ENCODE data around the gene ATP2B3. TPM values are rescaled to one million over a fixed set of nuclear protein-coding genes. Genes with fewer than 3 reads are reported as not detected.

The ATP2B3 gene
- total and polyA plus RNA-seq, 4 experiments from 2014 or later, result 0.09 TPM; not detected in 3

DNA sequence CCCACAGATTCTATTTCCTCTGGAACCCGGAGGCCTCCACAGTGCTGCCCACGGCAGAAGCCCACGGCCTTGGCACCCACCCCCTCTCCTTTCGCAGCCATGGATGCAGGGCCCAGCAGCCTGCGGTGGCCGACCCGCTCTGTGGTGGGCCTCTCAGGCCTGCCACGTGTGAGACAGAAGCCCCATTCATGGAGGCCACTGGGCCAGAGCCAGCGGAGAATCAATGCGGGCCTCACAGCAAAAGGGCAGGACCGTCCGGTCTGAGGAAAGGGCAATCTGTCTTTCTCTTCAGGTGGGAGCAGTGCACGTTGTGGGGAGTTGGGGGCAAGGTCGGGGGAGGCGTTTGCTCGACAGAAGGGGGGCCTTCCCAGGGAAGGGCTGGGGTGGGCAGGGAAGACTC is 38.7 kb upstream of the ATP2B3 start:
- intact Hi-C loops (cut with micrococcal nuclease), result no loop called here
- no peaks in the 10 kb centered on the region for H3K9me3 Mint-ChIP-seq
- no peak overlapping the region for H3K27ac Mint-ChIP-seq
- no peaks in the 10 kb centered on the region for H3K27me3 Mint-ChIP-seq
- no peak overlapping the region for H3K4me3 Mint-ChIP-seq
- Histone ChIP-seq H3K4me1 (ENCODE audit: insufficient read depth, low read length) (peaks cover 11% of the 10 kb centered on the region), H3K27ac (ENCODE audit: low read depth, low read length) (no peak overlapping the region), H3K9me3 (ENCODE audit: control insufficient read depth in 1 of 2, low read length in 2 of 2) (no peaks in the 10 kb centered on the region), H3K27me3 (ENCODE audit: insufficient read depth, low read length) (no peaks in the 10 kb centered on the region), H3K36me3 (ENCODE audit: insufficient read depth, low read length) (no peaks in the 10 kb centered on the region), H3K4me3 (ENCODE audit: low read length in 2 of 2) (no peak overlapping the region)
- ChIA-PET POLR2A (ENCODE audit: partially characterized antibody) (no interaction called here), CTCF (ENCODE audit: partially characterized antibody) (no interaction called here)
- H3K36me3 Mint-ChIP-seq, result no peaks in the 10 kb centered on the region
- DNase-seq, result no peak
- H3K4me1 Mint-ChIP-seq, result peaks cover 2 to 4% (median 3%) of the 10 kb centered on the region in 4 donors

DNA sequence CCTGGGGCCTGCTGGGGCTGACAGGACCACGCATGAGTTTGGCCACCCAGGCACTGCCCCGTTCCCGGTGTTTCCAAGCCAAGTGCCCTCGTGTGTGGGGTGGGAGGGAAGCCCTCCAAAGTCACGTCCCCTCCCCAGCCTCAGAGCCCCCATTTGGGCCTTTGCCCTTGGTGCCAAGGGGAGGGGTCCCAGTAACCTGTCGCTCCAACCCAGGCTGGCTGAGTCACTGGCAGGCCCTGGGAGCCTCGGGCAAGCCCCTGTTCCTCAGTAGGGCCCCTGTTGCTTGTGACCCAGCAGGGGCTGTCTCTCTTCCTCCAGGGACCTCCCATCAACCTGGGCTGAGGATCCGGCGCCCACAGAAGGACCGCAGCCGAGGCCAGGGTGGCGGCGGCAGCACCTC is 36.4 kb upstream of the ATP2B3 start:
- H3K27ac Mint-ChIP-seq, result no peak overlapping the region
- no peak for DNase-seq
- Histone ChIP-seq H3K9me3 (ENCODE audit: control insufficient read depth in 1 of 2, low read length in 2 of 2) (no peaks in the 10 kb centered on the region), H3K27ac (ENCODE audit: low read depth, low read length) (no peak overlapping the region), H3K4me1 (ENCODE audit: insufficient read depth, low read length) (no peaks in the 10 kb centered on the region), H3K4me3 (ENCODE audit: low read length in 2 of 2) (no peak overlapping the region), H3K36me3 (ENCODE audit: insufficient read depth, low read length) (no peaks in the 10 kb centered on the region), H3K27me3 (ENCODE audit: insufficient read depth, low read length) (no peaks in the 10 kb centered on the region)
- H3K4me1 Mint-ChIP-seq, result peaks cover 0 to 2% (median 0%) of the 10 kb centered on the region in 4 donors
- intact Hi-C loops (cut with micrococcal nuclease), result no loop called here
- ChIA-PET POLR2A (ENCODE audit: partially characterized antibody) (no interaction called here), CTCF (ENCODE audit: partially characterized antibody) (no interaction called here)
- no peaks in the 10 kb centered on the region for H3K27me3 Mint-ChIP-seq
- no peak overlapping the region for H3K4me3 Mint-ChIP-seq
- H3K9me3 Mint-ChIP-seq, result no peaks in the 10 kb centered on the region
- H3K36me3 Mint-ChIP-seq, result no peaks in the 10 kb centered on the region

- no peak overlapping the region for H3K4me3 ChIP-seq (ENCODE audit: low read length in 2 of 2)
- intact Hi-C loops (cut with micrococcal nuclease), result no loop called here
- no peaks in the 10 kb centered on the region for H3K4me1 ChIP-seq (ENCODE audit: insufficient read depth, low read length)
- H3K4me1 Mint-ChIP-seq, result no peaks in the 10 kb centered on the region
- no peaks in the 10 kb centered on the region for H3K36me3 ChIP-seq (ENCODE audit: insufficient read depth, low read length)
- H3K27ac ChIP-seq (ENCODE audit: low read depth, low read length), result no peak overlapping the region
- H3K27ac Mint-ChIP-seq, result no peak overlapping the region
- H3K27me3 ChIP-seq (ENCODE audit: insufficient read depth, low read length), result no peaks in the 10 kb centered on the region
- no peaks in the 10 kb centered on the region for H3K36me3 Mint-ChIP-seq
- no peaks in the 10 kb centered on the region for H3K27me3 Mint-ChIP-seq
- H3K4me3 Mint-ChIP-seq, result no peak overlapping the region
- POLR2A ChIA-PET (ENCODE audit: partially characterized antibody), result no interaction called here
- CTCF ChIA-PET (ENCODE audit: partially characterized antibody), result no interaction called here
- DNase-seq, result no peak
- no peaks in the 10 kb centered on the region for H3K9me3 ChIP-seq (ENCODE audit: control insufficient read depth in 1 of 2, low read length in 2 of 2)
- no peaks in the 10 kb centered on the region for H3K9me3 Mint-ChIP-seq
Observed at GRCh38 chrX:153482376-153483015, 34.9 kb upstream of the ATP2B3 start.

- intact Hi-C loops (cut with micrococcal nuclease), result no loop called here
- no peaks in the 10 kb centered on the region for H3K36me3 Mint-ChIP-seq
- H3K4me1 Mint-ChIP-seq, result no peaks in the 10 kb centered on the region
- Histone ChIP-seq H3K4me1 (ENCODE audit: insufficient read depth, low read length) (no peaks in the 10 kb centered on the region), H3K9me3 (ENCODE audit: control insufficient read depth in 1 of 2, low read length in 2 of 2) (no peaks in the 10 kb centered on the region), H3K36me3 (ENCODE audit: insufficient read depth, low read length) (no peaks in the 10 kb centered on the region), H3K4me3 (ENCODE audit: low read length in 2 of 2) (no peak overlapping the region), H3K27ac (ENCODE audit: low read depth, low read length) (no peak overlapping the region), H3K27me3 (ENCODE audit: insufficient read depth, low read length) (no peaks in the 10 kb centered on the region)
- no peak for DNase-seq
- ChIA-PET CTCF (ENCODE audit: partially characterized antibody) (no interaction called here), POLR2A (ENCODE audit: partially characterized antibody) (no interaction called here)
- H3K4me3 Mint-ChIP-seq, result no peak overlapping the region
- H3K27me3 Mint-ChIP-seq, result no peaks in the 10 kb centered on the region
- no peaks in the 10 kb centered on the region for H3K9me3 Mint-ChIP-seq
- no peak overlapping the region for H3K27ac Mint-ChIP-seq
Observed at GRCh38 chrX:153485396-153486080, 31.9 kb upstream of the ATP2B3 start.

GRCh38 chrX:153486171-153486570 is 31.3 kb upstream of the ATP2B3 start:
- no peak overlapping the region for H3K27ac ChIP-seq (ENCODE audit: low read depth, low read length)
- no peaks in the 10 kb centered on the region for H3K36me3 Mint-ChIP-seq
- H3K4me3 Mint-ChIP-seq, result no peak overlapping the region
- H3K4me1 ChIP-seq (ENCODE audit: insufficient read depth, low read length), result no peaks in the 10 kb centered on the region
- no peak for DNase-seq
- H3K4me1 Mint-ChIP-seq, result no peaks in the 10 kb centered on the region
- POLR2A ChIA-PET (ENCODE audit: partially characterized antibody), result no interaction called here
- intact Hi-C loops (cut with micrococcal nuclease), result no loop called here
- no peaks in the 10 kb centered on the region for H3K9me3 ChIP-seq (ENCODE audit: control insufficient read depth in 1 of 2, low read length in 2 of 2)
- no peak overlapping the region for H3K27ac Mint-ChIP-seq
- H3K27me3 Mint-ChIP-seq, result no peaks in the 10 kb centered on the region
- no peak overlapping the region for H3K4me3 ChIP-seq (ENCODE audit: low read length in 2 of 2)
- H3K9me3 Mint-ChIP-seq, result no peaks in the 10 kb centered on the region
- CTCF ChIA-PET (ENCODE audit: partially characterized antibody), result no interaction called here
- H3K27me3 ChIP-seq (ENCODE audit: insufficient read depth, low read length), result no peaks in the 10 kb centered on the region
- H3K36me3 ChIP-seq (ENCODE audit: insufficient read depth, low read length), result no peaks in the 10 kb centered on the region

DNA sequence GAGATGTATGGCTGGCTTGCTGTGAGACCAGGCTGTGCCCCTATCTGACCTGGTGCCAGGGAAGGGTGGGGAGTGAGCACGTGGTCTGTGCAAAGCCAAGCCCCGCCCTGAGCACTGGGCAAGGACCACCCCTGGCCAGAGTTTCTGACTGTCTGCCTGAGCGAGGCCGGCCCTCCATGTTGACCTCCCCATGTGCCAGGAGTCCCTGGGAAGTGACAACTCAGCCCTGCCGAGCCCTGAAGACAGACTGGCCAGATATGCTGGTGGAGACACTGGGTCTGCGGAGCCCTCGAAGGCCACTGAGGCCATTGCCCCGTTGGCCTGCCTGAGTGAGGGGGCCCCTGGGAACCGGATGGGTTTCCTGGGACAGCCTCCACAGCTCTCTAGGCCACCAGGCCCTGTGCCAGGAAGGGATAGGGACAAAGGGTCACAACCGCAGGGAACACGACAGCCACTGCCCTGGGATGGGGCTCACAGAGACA is 29.8 kb upstream of the ATP2B3 start:
- no peaks in the 10 kb centered on the region for H3K27me3 Mint-ChIP-seq
- intact Hi-C loops (cut with micrococcal nuclease), result no loop called here
- POLR2A ChIA-PET (ENCODE audit: partially characterized antibody), result no interaction called here
- H3K4me3 Mint-ChIP-seq, result no peak overlapping the region
- Histone ChIP-seq H3K36me3 (ENCODE audit: insufficient read depth, low read length) (no peaks in the 10 kb centered on the region), H3K4me3 (ENCODE audit: low read length in 2 of 2) (no peak overlapping the region), H3K9me3 (ENCODE audit: control insufficient read depth in 1 of 2, low read length in 2 of 2) (no peaks in the 10 kb centered on the region), H3K4me1 (ENCODE audit: insufficient read depth, low read length) (no peaks in the 10 kb centered on the region), H3K27me3 (ENCODE audit: insufficient read depth, low read length) (no peaks in the 10 kb centered on the region), H3K27ac (ENCODE audit: low read depth, low read length) (no peak overlapping the region)
- no peak overlapping the region for H3K27ac Mint-ChIP-seq
- no peaks in the 10 kb centered on the region for H3K36me3 Mint-ChIP-seq
- no peak for DNase-seq
- no peaks in the 10 kb centered on the region for H3K4me1 Mint-ChIP-seq
- H3K9me3 Mint-ChIP-seq, result no peaks in the 10 kb centered on the region
- CTCF ChIA-PET (ENCODE audit: partially characterized antibody), result no interaction called here

DNA sequence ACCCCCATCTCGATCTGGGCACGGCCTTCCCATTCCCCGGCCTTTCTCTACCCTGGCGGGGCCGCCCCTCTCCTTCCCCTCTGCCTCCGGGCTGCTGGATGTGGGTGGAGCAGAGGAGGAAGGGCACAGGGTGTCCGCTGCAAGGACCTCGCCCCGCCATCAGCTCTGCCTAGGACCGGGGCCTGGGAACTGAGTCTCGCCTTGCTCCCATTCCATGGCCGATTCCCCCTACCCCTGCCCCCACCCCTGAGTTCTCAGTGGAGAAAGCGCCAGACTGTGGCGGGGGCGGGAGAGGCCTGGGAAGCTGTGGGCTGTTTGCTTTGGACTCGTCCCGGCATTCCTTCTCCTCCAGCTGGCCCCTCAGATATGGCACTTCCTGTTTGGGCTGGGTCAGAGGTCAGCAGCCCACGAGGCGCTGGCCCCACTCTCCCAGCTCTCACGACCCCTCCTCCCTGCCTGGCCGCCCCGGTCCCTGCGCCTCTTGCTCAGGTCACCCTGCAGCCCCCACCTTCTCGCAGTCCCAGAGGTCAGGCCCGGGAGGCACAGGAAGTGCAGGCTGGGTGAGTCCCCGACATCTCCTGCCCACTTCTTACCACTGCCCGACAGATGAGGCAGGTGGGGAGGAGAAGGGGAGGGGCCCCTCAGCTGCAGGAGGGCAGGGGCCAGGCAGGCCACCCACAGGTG is 29.1 kb upstream of the ATP2B3 start:
- CTCF ChIA-PET (ENCODE audit: partially characterized antibody), result no interaction called here
- Mint-ChIP-seq H3K4me3 (no peak overlapping the region), H3K27me3 (no peaks in the 10 kb centered on the region), H3K36me3 (no peaks in the 10 kb centered on the region), H3K4me1 (no peaks in the 10 kb centered on the region), H3K9me3 (no peaks in the 10 kb centered on the region), H3K27ac (no peak overlapping the region)
- Histone ChIP-seq H3K9me3 (ENCODE audit: control insufficient read depth in 1 of 2, low read length in 2 of 2) (no peaks in the 10 kb centered on the region), H3K27ac (ENCODE audit: low read depth, low read length) (no peak overlapping the region), H3K27me3 (ENCODE audit: insufficient read depth, low read length) (no peaks in the 10 kb centered on the region), H3K36me3 (ENCODE audit: insufficient read depth, low read length) (no peaks in the 10 kb centered on the region), H3K4me1 (ENCODE audit: insufficient read depth, low read length) (no peaks in the 10 kb centered on the region), H3K4me3 (ENCODE audit: low read length in 2 of 2) (no peak overlapping the region)
- intact Hi-C loops (cut with micrococcal nuclease), result no loop called here
- POLR2A ChIA-PET (ENCODE audit: partially characterized antibody), result no interaction called here
- DNase-seq, result no peak

All from CD4-positive, alpha-beta memory T cell (primary cell).